H1 (cell line): ENCODE results near the gene FRY. TPM values are rescaled to one million over a fixed set of nuclear protein-coding genes. Genes with fewer than 3 reads are reported as not detected.

ENCODE experiments used
- CTCF ChIA-PET: fragments of 300-600 bp; sonication (Branson Sonifier 250); formaldehyde crosslinking; loops from one replicate; lab custom pipeline; 2021; ENCODE audit not compliant: partially characterized antibody; lab: Charles Lee
- POLR2A ChIA-PET: fragments of 300-600 bp; sonication (Branson Sonifier 250); formaldehyde crosslinking; loops from one replicate; lab custom pipeline; 2021; ENCODE audit warnings: inconsistent platforms; ENCODE audit not compliant: partially characterized antibody; lab: Charles Lee
- DNase-seq, 2 experiments: peaks; one replicate each; pipeline versions ENCODE4 v3.0.0 to v3.0.0-alpha.2; 2010 to 2022; ENCODE audit warnings: low spot score in 2 of 2, low read depth in 1 of 2, mixed read lengths in 1 of 2
- FAIRE-seq: peaks from 2 replicates; lab custom pipeline; 2011; peaks lifted over from hg19 to GRCh38; lab: Jason Lieb, UNC
- H2AFZ ChIP-seq: 2 replicates; pipeline ENCODE4 v1.8.1; 2012; ENCODE audit warnings: low read length, inconsistent platforms
- H2AK5ac ChIP-seq: 2 replicates; pipeline ENCODE4 v1.6.1; 2013; ENCODE audit warnings: low read depth, low read length
- H2BK120ac ChIP-seq: replicated peaks from 2 replicates; pipeline ENCODE3; 2013; ENCODE audit warnings: low read depth, low read length, inconsistent platforms
- H2BK12ac ChIP-seq: 2 replicates; pipeline ENCODE4 v1.6.1; 2013; ENCODE audit warnings: low read depth, low read length
- H2BK15ac ChIP-seq: 2 replicates; pipeline ENCODE4 v1.6.1; 2013; ENCODE audit warnings: low read length
- H2BK20ac ChIP-seq: 2 replicates; pipeline ENCODE4 v1.6.1; 2013; ENCODE audit warnings: low read length
- H2BK5ac ChIP-seq: 2 replicates; pipeline ENCODE4 v1.6.1; 2013; ENCODE audit warnings: low read depth, low read length
- H3K14ac ChIP-seq: 2 replicates; pipeline ENCODE4 v1.6.1; 2013; ENCODE audit warnings: inconsistent platforms; ENCODE audit not compliant: insufficient read length
- H3K18ac ChIP-seq: 2 replicates; pipeline ENCODE4 v1.6.1; 2013; ENCODE audit warnings: low read length; ENCODE audit errors: extremely low read depth
- H3K23ac ChIP-seq: 2 replicates; pipeline ENCODE4 v1.6.1; 2013; ENCODE audit warnings: inconsistent platforms; ENCODE audit not compliant: insufficient read length
- H3K23me2 ChIP-seq: 2 replicates; pipeline ENCODE4 v1.6.1; 2013; ENCODE audit warnings: low read depth, low read length
- H3K27ac ChIP-seq: 2 replicates; pipeline ENCODE4 v1.6.1; 2011; ENCODE audit warnings: low read depth, low read length, inconsistent platforms
- H3K27me3 ChIP-seq, 4 experiments: replicated peaks in 1 of 4; 1 replicate in 1 of 4; 2 replicates in 3 of 4; pipeline versions ENCODE4 v1.6.1 to v1.8.1; 2011 to 2013; ENCODE audit warnings: low read length in 3 of 4, mild to moderate bottlenecking in 3 of 4, inconsistent platforms in 2 of 4, mixed read lengths in 2 of 4, moderate library complexity in 1 of 4; ENCODE audit not compliant: control insufficient read depth in 3 of 4, insufficient read depth in 3 of 4; ENCODE audit errors: extremely low read depth in 1 of 4
- H3K36me3 ChIP-seq, 4 experiments: 2 replicates each; pipeline versions ENCODE4 v1.6.1 to v1.8.1; 2011 to 2013; ENCODE audit warnings: mild to moderate bottlenecking in 4 of 4, low read length in 3 of 4, moderate library complexity in 2 of 4, control low read depth in 1 of 4, inconsistent platforms in 1 of 4; ENCODE audit not compliant: insufficient read depth in 4 of 4, control insufficient read depth in 2 of 4
- H3K4ac ChIP-seq: replicated peaks from 2 replicates; pipeline ENCODE3; 2013; ENCODE audit warnings: low read length, low read depth, mixed read lengths, inconsistent platforms; ENCODE audit not compliant: insufficient read length
- H3K4me1 ChIP-seq, 4 experiments: replicated peaks in 1 of 4; 1 replicate in 1 of 4; 2 replicates in 3 of 4; pipeline versions ENCODE4 v1.6.1 to v1.8.1; 2011 to 2013; ENCODE audit warnings: low read length in 3 of 4, inconsistent platforms in 2 of 4, mixed read lengths in 1 of 4; ENCODE audit not compliant: insufficient read depth in 4 of 4, control insufficient read depth in 3 of 4
- H3K4me2 ChIP-seq, 2 experiments: 2 replicates each; pipeline versions ENCODE4 v1.6.1 to v1.8.1; 2011 to 2013; ENCODE audit warnings: low read depth in 2 of 2, low read length in 2 of 2, control low read depth in 1 of 2, inconsistent platforms in 1 of 2, mild to moderate bottlenecking in 1 of 2; ENCODE audit not compliant: insufficient read depth in 1 of 2
- H3K4me3 ChIP-seq, 4 experiments: fragments of 200-600, 300-600 bp in 1 of 4; sonication (generic), shearing (Covaris generic), sonication (Bioruptor Twin) in 1 of 4; 2 replicates each; pipeline versions ENCODE4 v1.5.1 to v1.8.1; 2011 to 2016; ENCODE audit warnings: low read length in 4 of 4, low read depth in 3 of 4, control low read depth in 2 of 4, inconsistent platforms in 2 of 4, mild to moderate bottlenecking in 2 of 4, mixed read lengths in 1 of 4, moderate library complexity in 1 of 4; ENCODE audit not compliant: insufficient read depth in 2 of 4; ENCODE audit errors: extremely low read depth in 1 of 4
- H3K56ac ChIP-seq: replicated peaks from 2 replicates; pipeline ENCODE3; 2013; ENCODE audit warnings: low read depth, mild to moderate bottlenecking, mixed read lengths, low read length, inconsistent platforms; ENCODE audit not compliant: insufficient read length
- H3K79me1 ChIP-seq: 2 replicates; pipeline ENCODE4 v1.6.1; 2013; ENCODE audit warnings: low read depth, low read length, control low read depth
- H3K79me2 ChIP-seq, 2 experiments: 2 replicates each; pipeline versions ENCODE4 v1.6.1 to v1.8.1; 2012 to 2013; ENCODE audit warnings: low read length in 2 of 2, mild to moderate bottlenecking in 2 of 2, inconsistent platforms in 1 of 2; ENCODE audit not compliant: insufficient read depth in 2 of 2, control insufficient read depth in 1 of 2
- H3K9ac ChIP-seq, 4 experiments: replicated peaks in 1 of 4; 1 replicate in 1 of 4; 2 replicates in 3 of 4; pipeline versions ENCODE4 v1.6.1 to v1.8.1; 2011 to 2013; ENCODE audit warnings: low read depth in 3 of 4, low read length in 3 of 4, control low read depth in 2 of 4, mild to moderate bottlenecking in 2 of 4, moderate library complexity in 2 of 4, inconsistent platforms in 1 of 4; ENCODE audit errors: extremely low read depth in 1 of 4
- H3K9me3 ChIP-seq, 2 experiments: 2 replicates each; pipeline versions ENCODE4 v1.6.1 to v1.8.1; 2012 to 2013; ENCODE audit warnings: mild to moderate bottlenecking in 2 of 2, moderate library complexity in 2 of 2, control low read depth in 1 of 2, inconsistent platforms in 1 of 2, low read depth in 1 of 2, low read length in 1 of 2, mixed read lengths in 1 of 2; ENCODE audit not compliant: insufficient read depth in 2 of 2
- H4K20me1 ChIP-seq, 2 experiments: replicated peaks in 1 of 2; 2 replicates each; pipeline versions ENCODE3 to v1.8.1; 2011 to 2013; ENCODE audit warnings: inconsistent platforms in 2 of 2, low read length in 2 of 2, mild to moderate bottlenecking in 1 of 2; ENCODE audit not compliant: insufficient read depth in 2 of 2, control insufficient read depth in 1 of 2
- H4K5ac ChIP-seq: 2 replicates; pipeline ENCODE4 v1.6.1; 2013; ENCODE audit warnings: low read length, low read depth, mixed read lengths, inconsistent platforms; ENCODE audit not compliant: insufficient read length
- H4K8ac ChIP-seq: 2 replicates; pipeline ENCODE4 v1.8.0; 2013; ENCODE audit warnings: mild to moderate bottlenecking, moderate library complexity, low read length, inconsistent platforms; ENCODE audit not compliant: insufficient read depth; ENCODE audit errors: extremely low read depth
- H4K91ac ChIP-seq: replicated peaks from 2 replicates; pipeline ENCODE3; 2013; ENCODE audit warnings: low read length, mixed read lengths, inconsistent platforms; ENCODE audit not compliant: insufficient read length
- CBX5 ChIP-seq: fragments of 300-800, 300-1000 bp; sonication (generic); IDR thresholded peaks from 2 replicates; pipeline ENCODE4 v1.7.1; 2016; ENCODE audit warnings: antibody characterized with exemption, low read length, low read depth
- KDM5A ChIP-seq: fragments of 200-600 bp; IDR thresholded peaks from 2 replicates; pipeline ENCODE4 v1.7.1; 2012; ENCODE audit warnings: mild to moderate bottlenecking, low read length, inconsistent platforms, mixed read lengths
- NRF1 ChIP-seq: IDR thresholded peaks from 2 replicates; pipeline ENCODE4 v1.6.1; 2011; ENCODE audit warnings: mild to moderate bottlenecking, low read depth, low read length, improper control_type of control experiment
- SRF ChIP-seq: IDR thresholded peaks from 2 replicates; pipeline ENCODE4 v1.6.1; 2011; ENCODE audit warnings: mild to moderate bottlenecking, low read depth, low read length, moderate library complexity
- WGBS, 2 experiments: shearing (Covaris generic) in 1 of 2; methylation state at CpG; one replicate each; pipeline versions ENCODE4 v1.1.6 to v1.1.7; 2013 to 2015; ENCODE audit warnings: low lambda C conversion rate in 2 of 2, mixed read lengths in 2 of 2, inconsistent platforms in 1 of 2, low coverage in 1 of 2, missing lambda C conversion rate in 1 of 2; ENCODE audit not compliant: insufficient replicate concordance in 2 of 2, insufficient coverage in 1 of 2, insufficient read length in 1 of 2; ENCODE audit errors: extremely low coverage in 1 of 2, missing lambda C conversion rate in 1 of 2; 5-methylcytosine and 5-hydroxymethylcytosine counted together
- polyA plus RNA-seq, 7 experiments: library from polyadenylated mRNA; depleted of rRNA in 3 of 7; stranded (reverse) in 5 of 7; unstranded in 2 of 7; fragments of >200 nt in 5 of 7; fragments of 200-250 nt in 2 of 7; gene quantifications; 1 replicate in 5 of 7; 2 replicates in 1 of 7; 4 replicates in 1 of 7; pipeline versions ENCODE4 v1.2.1 to v1.2.3, GENCODE V29; 2011 to 2013; ENCODE audit warnings: missing spikeins in 2 of 7, mixed read lengths in 2 of 7
- total RNA-seq: library from RNA; stranded (reverse); fragmentation: NEBNext Ultra II Directional; extraction: Animal tissue kit (Norgen Biotek cat#: 25700); gene quantifications from 2 replicates; pipeline ENCODE4 v1.2.1, GENCODE V29; 2021

FRY gene
- total and polyA plus RNA-seq, 2 of the 8 experiments (the other 6 are each of a cell fraction or from before 2014, with no cell fraction given) = 4.3 to 9.2 TPM

GRCh38 chr13:32255724-32256109 lies 224.1 kb downstream of the FRY start:
- WGBS, 2 experiments = 85% methylated on average over 6 of the region's 6 CpGs; no CpG with 5 or more reads in 1 of the 2 experiments
- Histone ChIP-seq H3K79me2 (no peaks in the 10 kb centered on the region), H3K18ac (no peak overlapping the region), H4K5ac (no peak overlapping the region), H2BK5ac (no peak overlapping the region), H3K23me2 (no peaks in the 10 kb centered on the region), H3K9me3 (no peaks in the 10 kb centered on the region), H2BK12ac (no peak overlapping the region), H3K4me1 (no peaks in the 10 kb centered on the region), H3K27me3 (no peaks in the 10 kb centered on the region), H3K4me2 (no peak overlapping the region), H2AFZ (no peak overlapping the region), H3K79me1 (no peaks in the 10 kb centered on the region), H3K23ac (no peak overlapping the region), H3K56ac (no peak overlapping the region), H2BK20ac (no peak overlapping the region), H3K27ac (no peak overlapping the region), H3K36me3 (peaks cover 0 to 3% (median 0%) of the 10 kb centered on the region in 4 experiments; a peak in 1 of 8 replicates), H2AK5ac (no peak overlapping the region), H4K8ac (no peak overlapping the region), H2BK120ac (no peak overlapping the region), H2BK15ac (no peak overlapping the region), H3K4me3 (no peak overlapping the region), H4K20me1 (no peaks in the 10 kb centered on the region), H3K9ac (no peak overlapping the region), H3K14ac (no peak overlapping the region), H3K4ac (no peak overlapping the region), H4K91ac (no peak overlapping the region)
- DNase-seq = no peak
- CTCF ChIA-PET = interaction anchor here (1.2 to 3.9 kb wide), 4 partner anchors 10 to 57 kb away, joined by 3 to 26 read pairs (median 12); no protein-coding TSS in a partner anchor
- no peak for FAIRE-seq
- POLR2A ChIA-PET = no interaction called here
- TF ChIP-seq SRF (no peak), CBX5 (no peak), NRF1 (no peak), KDM5A (no peak)
